ENCODE data around the gene SLC2A11.

- no peak for TF ChIP-seq CTCF (IDR thresholded peaks at IDR 0.05)
- TF ChIP-seq POLR2A (IDR thresholded peaks at IDR 0.05) = no peak
Observed at GRCh38 chr22:23892130-23892529, 34.5 kb downstream of the SLC2A11 start.

Data from thyroid gland (tissue), 4 donors.